HG03457 (cell line): ENCODE measurements around the gene RABEP2.

ENCODE experiments used
- ATAC-seq: cut with Tn5 transposase; IDR thresholded peaks from one replicate; pipeline ENCODE4 v1.9.1; 2021; ENCODE audit warnings: moderate number of reproducible peaks; ENCODE audit not compliant: unreplicated experiment

The RABEP2 gene

GRCh38 chr16:28859326-28859725, 65.7 kb downstream of the RABEP2 start:
- no peak for ATAC-seq

GRCh38 chr16:28858421-28858820, 66.6 kb downstream of the RABEP2 start:
- no peak for ATAC-seq
